ENCODE measurements around the gene ST7.

DNA sequence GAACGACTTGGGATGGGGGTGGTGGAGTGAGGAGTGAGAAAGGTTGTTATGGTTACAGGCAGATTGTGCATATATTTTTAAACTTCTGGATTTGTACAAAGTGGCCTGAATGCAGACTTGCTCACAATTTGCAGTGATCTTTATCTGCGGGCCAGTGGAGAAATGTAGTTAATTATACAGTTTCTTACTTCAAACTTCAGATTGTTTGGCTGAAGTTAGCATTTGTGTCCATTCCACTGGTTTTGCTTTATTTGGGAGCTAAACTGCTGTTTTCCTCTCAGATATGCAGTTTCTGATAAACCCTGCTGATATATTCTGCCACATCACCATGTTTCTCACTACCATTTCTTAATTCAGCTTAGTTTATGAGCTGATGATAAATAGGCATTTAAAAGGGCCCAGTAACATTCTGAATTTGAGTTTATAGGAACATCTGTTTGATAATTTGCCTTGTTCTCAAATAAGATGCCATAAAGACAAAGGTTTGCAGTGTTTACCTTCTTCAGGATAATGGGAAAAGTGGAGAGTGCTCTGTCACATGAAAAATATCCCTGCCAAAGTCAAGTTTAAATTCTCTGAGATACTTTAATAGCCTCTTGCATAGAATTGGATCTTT is 170.1 kb downstream of the ST7 start:
- TF ChIP-seq, protein P1, sequence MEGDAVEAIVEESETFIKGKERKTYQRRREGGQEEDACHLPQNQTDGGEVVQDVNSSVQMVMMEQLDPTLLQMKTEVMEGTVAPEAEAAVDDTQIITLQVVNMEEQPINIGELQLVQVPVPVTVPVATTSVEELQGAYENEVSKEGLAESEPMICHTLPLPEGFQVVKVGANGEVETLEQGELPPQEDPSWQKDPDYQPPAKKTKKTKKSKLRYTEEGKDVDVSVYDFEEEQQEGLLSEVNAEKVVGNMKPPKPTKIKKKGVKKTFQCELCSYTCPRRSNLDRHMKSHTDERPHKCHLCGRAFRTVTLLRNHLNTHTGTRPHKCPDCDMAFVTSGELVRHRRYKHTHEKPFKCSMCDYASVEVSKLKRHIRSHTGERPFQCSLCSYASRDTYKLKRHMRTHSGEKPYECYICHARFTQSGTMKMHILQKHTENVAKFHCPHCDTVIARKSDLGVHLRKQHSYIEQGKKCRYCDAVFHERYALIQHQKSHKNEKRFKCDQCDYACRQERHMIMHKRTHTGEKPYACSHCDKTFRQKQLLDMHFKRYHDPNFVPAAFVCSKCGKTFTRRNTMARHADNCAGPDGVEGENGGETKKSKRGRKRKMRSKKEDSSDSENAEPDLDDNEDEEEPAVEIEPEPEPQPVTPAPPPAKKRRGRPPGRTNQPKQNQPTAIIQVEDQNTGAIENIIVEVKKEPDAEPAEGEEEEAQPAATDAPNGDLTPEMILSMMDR (IDR thresholded peaks at IDR 0.05), result no peak
- TF ChIP-seq POLR2A (IDR thresholded peaks at IDR 0.05), result no peak
